ENCODE results near the gene FPGS. TPM values are rescaled to one million over a fixed set of nuclear protein-coding genes. Genes with fewer than 3 reads are reported as not detected.

Gene FPGS
- total and polyA plus RNA-seq, 2 of the 4 experiments (the other 2 are of a cell fraction) = 43.9 to 75.7 TPM

- ChIA-PET POLR2A (ENCODE audit: unreplicated experiment) (no interaction called here), CTCF (interaction anchor here (0.6 kb wide), 1 partner anchor 512 kb away, joined by 3 read pairs; no protein-coding TSS in a partner anchor)
- Histone ChIP-seq H3K14ac (replicated peaks; ENCODE audit: low read depth, low read length) (no peak overlapping the region), H2AK5ac (ENCODE audit: low read depth, low read length) (no peak overlapping the region), H4K5ac (ENCODE audit: low read depth, low read length) (no peak overlapping the region), H3K36me3 (ENCODE audit: control insufficient read depth, insufficient read depth, low read length) (peaks cover 40% of the 10 kb centered on the region), H3K23ac (ENCODE audit: low read depth, low read length) (no peak overlapping the region), H3K27ac (ENCODE audit: insufficient read depth, low read length) (no peak overlapping the region), H2BK5ac (ENCODE audit: low read depth, low read length, poor library complexity, severe bottlenecking) (no peak overlapping the region), H3K79me1 (ENCODE audit: low read depth in 1 of 2, low read length in 2 of 2) (peaks cover 36 to 64% of the 10 kb centered on the region in 2 experiments), H3K4me3 (ENCODE audit: insufficient read depth, low read depth, low read length) (no peak overlapping the region), H3K4me1 (ENCODE audit: control insufficient read depth, insufficient read depth, low read length) (peaks cover 15% of the 10 kb centered on the region), H4K91ac (ENCODE audit: insufficient read depth, low read depth, low read length) (no peak overlapping the region), H2BK20ac (ENCODE audit: low read depth, low read length) (no peak overlapping the region), H3K18ac (ENCODE audit: low read depth, low read length) (no peak overlapping the region), H3K56ac (ENCODE audit: extremely low read depth, insufficient read depth, low read length) (no peak overlapping the region), H3K27me3 (ENCODE audit: control insufficient read depth, insufficient read depth, low read length) (no peaks in the 10 kb centered on the region), H3K4ac (ENCODE audit: low read depth, low read length) (no peak overlapping the region), H3K9me3 (ENCODE audit: control insufficient read depth, insufficient read depth, low read length) (no peaks in the 10 kb centered on the region), H4K20me1 (ENCODE audit: insufficient read depth, low read length) (peaks cover 8% of the 10 kb centered on the region), H2BK15ac (ENCODE audit: low read depth, low read length) (no peak overlapping the region), H2BK120ac (ENCODE audit: low read depth, low read length) (no peak overlapping the region), H2AK9ac (replicated peaks; ENCODE audit: low read depth, low read length, poor library complexity) (no peak overlapping the region), H4K8ac (ENCODE audit: low read depth in 2 of 2, low read length in 2 of 2) (no peak overlapping the region), H3K9ac (ENCODE audit: low read depth, low read length) (no peak overlapping the region), H3K9me1 (ENCODE audit: insufficient read depth, low read length) (peaks cover 15% of the 10 kb centered on the region; the same call in 1 of the 2 replicates), H2AFZ (replicated peaks; ENCODE audit: low read length, poor library complexity) (no peak overlapping the region), H3K4me2 (ENCODE audit: low read depth, low read length) (no peak overlapping the region)
- no peak for DNase-seq
- intact Hi-C loops (cut with micrococcal nuclease) (no loop called here), dilution Hi-C loops (cut with HindIII; ENCODE audit: low sequenced_read_pairs, unreplicated experiment) (no loop called here), in situ Hi-C loops (cut with MboI; ENCODE audit: low sequenced_read_pairs) (no loop called here)
- TF ChIP-seq ELK1 (IDR thresholded peaks at IDR 0.05; ENCODE audit: borderline replicate concordance, low read depth, low read length) = no peak
- no peak for TF ChIP-seq NFE2L2 (IDR thresholded peaks at IDR 0.05; ENCODE audit: low read depth, low read length)
- TF ChIP-seq RAD21 (IDR thresholded peaks at IDR 0.05; ENCODE audit: low read length) = peak; percentile 20; the same call in 1 of the 2 replicates
- TF ChIP-seq CEBPB (IDR thresholded peaks at IDR 0.05; ENCODE audit: low read depth, low read length) = no peak
- TF ChIP-seq RCOR1 (IDR thresholded peaks at IDR 0.05; ENCODE audit: insufficient replicate concordance, low read length) = no peak
- TF ChIP-seq SMC3 (IDR thresholded peaks at IDR 0.05; ENCODE audit: low read depth, low read length) = peak; percentile 19; the same call in 1 of the 2 replicates
- TF ChIP-seq CHD1 (IDR thresholded peaks at IDR 0.05; ENCODE audit: low read depth, low read length) = no peak
- peak; percentile 38 for TF ChIP-seq CTCF (conservative IDR thresholded peaks at IDR 0.05; ENCODE audit: low read depth, low read length)
- TF ChIP-seq FOS (IDR thresholded peaks at IDR 0.05; ENCODE audit: low read depth, low read length) = no peak
- no peak for TF ChIP-seq BHLHE40 (IDR thresholded peaks at IDR 0.05; ENCODE audit: low read depth, low read length)
- WGBS, 2 experiments (ENCODE audit: extremely low coverage in 2 of 2, insufficient read length in 1 of 2) = 61% methylated on average over 2 of the region's 8 CpGs; no CpG with 5 or more reads in 1 of the 2 experiments
- no TSS peak for BruUV-seq (replicated peaks)
- ATAC-seq (ENCODE audit: low read depth) = no peak
Observed at GRCh38 chr9:127805620-127806019, 2.9 kb downstream of the FPGS start.
